A549 (cell line): ENCODE data around the gene TRAFD1. TPM values are rescaled to one million over a fixed set of nuclear protein-coding genes. Genes with fewer than 3 reads are reported as not detected.

Experiments
- ATAC-seq, 2 experiments: fragments of 200-7000 bp in 1 of 2; fragments of >200 bp in 1 of 2; cut with Nextera tagmentation in 1 of 2; cut with Tn5 transposase in 1 of 2; 3 replicates each; pipeline versions ENCODE4 v1.8.0 to v1.9.1; 2018 to 2020; ENCODE audit warnings: mild to moderate bottlenecking in 1 of 2, moderate library complexity in 1 of 2
- CTCF ChIA-PET: fragments of 300-600 bp; sonication (Branson Sonifier 250); formaldehyde crosslinking; extraction: SDS; loops from one replicate; lab custom pipeline; 2021; ENCODE audit warnings: antibody characterized with exemption, inconsistent platforms; lab: Yijun Ruan, JAX
- POLR2A ChIA-PET: fragments of 350-600 bp; formaldehyde crosslinking; extraction: SDS; loops from one replicate; lab custom pipeline; 2021; ENCODE audit warnings: antibody characterized with exemption, inconsistent platforms; lab: Yijun Ruan, JAX
- DNase-seq, 2 experiments: peaks; one replicate each; pipeline versions ENCODE4 v3.0.0 to v3.0.0-alpha.2; 2011 to 2016; ENCODE audit warnings: low read depth in 1 of 2, low spot score in 1 of 2
- FAIRE-seq: peaks from 2 replicates; lab custom pipeline; 2011; peaks lifted over from hg19 to GRCh38; lab: Jason Lieb, UNC
- H3K27ac ChIP-seq, 2 experiments: fragments of >200 bp; sonication (Bioruptor Twin); formaldehyde crosslinking; 3 replicates each; pipeline ENCODE4 v1.5.1; 2016 to 2017
- H3K4me1 ChIP-seq: fragments of >200 bp; sonication (Bioruptor Twin); formaldehyde crosslinking; 3 replicates; pipeline ENCODE4 v1.6.1; 2016
- H3K4me2 ChIP-seq: fragments of >200 bp; sonication (Bioruptor Twin); formaldehyde crosslinking; 3 replicates; pipeline ENCODE4 v1.6.1; 2016
- H3K4me3 ChIP-seq: fragments of >200 bp; sonication (Bioruptor Twin); formaldehyde crosslinking; 3 replicates; pipeline ENCODE4 v1.5.1; 2016
- H3K9me3 ChIP-seq: fragments of >200 bp; sonication (Bioruptor Twin); formaldehyde crosslinking; 3 replicates; pipeline ENCODE4 v1.6.1; 2016
- CHD2 ChIP-seq: fragments of 150-350 bp; IDR thresholded peaks from 2 replicates; pipeline ENCODE4 v1.6.1; 2014; ENCODE audit warnings: low read length; ENCODE audit not compliant: partially characterized antibody
- CHD4 ChIP-seq: fragments of 200-600 bp; sonication (generic); IDR thresholded peaks from 2 replicates; pipeline ENCODE4 v1.6.1; 2016; ENCODE audit warnings: antibody characterized with exemption, mild to moderate bottlenecking, borderline replicate concordance
- EHF ChIP-seq: fragments of 250-450 bp; sonication (Bioruptor Pico); IDR thresholded peaks from 2 replicates; pipeline ENCODE4 v1.5.0; 2020; ENCODE audit warnings: mild to moderate bottlenecking
- FOSB ChIP-seq: fragments of 250-450 bp; sonication (Bioruptor Pico); IDR thresholded peaks from 2 replicates; pipeline ENCODE4 v1.5.0; 2020; ENCODE audit warnings: mild to moderate bottlenecking, moderate library complexity
- FOXS1 ChIP-seq: fragments of 250-450 bp; sonication (Bioruptor Pico); IDR thresholded peaks from 2 replicates; pipeline ENCODE4 v1.5.0; 2020; ENCODE audit warnings: mild to moderate bottlenecking, moderate library complexity
- HDAC2 ChIP-seq: fragments of 200-600 bp; sonication (generic); IDR thresholded peaks from 2 replicates; pipeline ENCODE4 v1.6.1; 2016
- HEYL ChIP-seq: fragments of 250-450 bp; sonication (Bioruptor Pico); IDR thresholded peaks from 2 replicates; pipeline ENCODE4 v1.8.0; 2021; ENCODE audit warnings: mild to moderate bottlenecking, moderate library complexity
- MAFK ChIP-seq: fragments of 450-650 bp; IDR thresholded peaks from 2 replicates; pipeline ENCODE4 v1.6.1; 2014; ENCODE audit not compliant: partially characterized antibody
- MYC ChIP-seq: IDR thresholded peaks from 2 replicates; pipeline ENCODE4 v1.6.1; 2012; ENCODE audit warnings: mild to moderate bottlenecking, inconsistent platforms, low read length, improper control_type of control experiment, borderline replicate concordance
- NR3C1 ChIP-seq: fragments of >200 bp; sonication (Bioruptor Twin); formaldehyde crosslinking; IDR thresholded peaks from 3 replicates; pipeline ENCODE4 v1.6.1; 2017
- POLR2A ChIP-seq: IDR thresholded peaks from 2 replicates; pipeline ENCODE4 v1.6.1; 2012; ENCODE audit warnings: mild to moderate bottlenecking, low read length
- POLR2AphosphoS2 ChIP-seq: conservative IDR thresholded peaks from 2 replicates; pipeline ENCODE4 v1.6.1; 2012; ENCODE audit warnings: low read length, improper control_type of control experiment, inconsistent platforms
- RFX5 ChIP-seq: fragments of 450-650 bp; IDR thresholded peaks from 2 replicates; pipeline ENCODE4 v1.7.1; 2014; ENCODE audit warnings: antibody characterized with exemption, mild to moderate bottlenecking, moderate library complexity
- RNF2 ChIP-seq: fragments of 200-600 bp; sonication (generic); IDR thresholded peaks from 2 replicates; pipeline ENCODE4 v1.6.1; 2016; ENCODE audit warnings: low read depth, mild to moderate bottlenecking, antibody characterized with exemption, moderate library complexity, borderline replicate concordance
- SMC3 ChIP-seq: fragments of >200 bp; sonication (Bioruptor Twin); formaldehyde crosslinking; IDR thresholded peaks from 3 replicates; pipeline ENCODE4 v1.6.1; 2018; ENCODE audit warnings: inconsistent platforms
- TP53 ChIP-seq: fragments of 250-450 bp; sonication (Bioruptor Pico); IDR thresholded peaks from 2 replicates; pipeline ENCODE4 v1.5.0; 2021; ENCODE audit warnings: mild to moderate bottlenecking, moderate library complexity
- ZC3H11A ChIP-seq: fragments of 450-650 bp; IDR thresholded peaks from 2 replicates; pipeline ENCODE4 v1.6.1; 2014; ENCODE audit warnings: antibody characterized with exemption, mild to moderate bottlenecking
- ZFP36 ChIP-seq: fragments of 450-650 bp; IDR thresholded peaks from 2 replicates; pipeline ENCODE4 v1.6.1; 2014; ENCODE audit warnings: borderline replicate concordance; ENCODE audit not compliant: partially characterized antibody
- WGBS: methylation state at CpG from one replicate; pipeline ENCODE4 v1.1.6; 2017; ENCODE audit errors: missing lambda C conversion rate; 5-methylcytosine and 5-hydroxymethylcytosine counted together
- polyA plus RNA-seq, 4 experiments: library from polyadenylated mRNA; depleted of rRNA in 3 of 4; stranded (reverse); fragments of >200 nt; fragmentation: RNase III in 1 of 4; extraction: RNeasy Plus Mini Kit Qiagen cat#74134 plus additional on column Dnase treatment in 1 of 4; gene quantifications; 2 replicates in 3 of 4; 3 replicates in 1 of 4; pipeline ENCODE4 v1.2.3, GENCODE V29; 2011 to 2017
- TF ChIP-seq, protein P1 (sequence below): fragments of 200-600 bp; sonication (generic); IDR thresholded peaks from 2 replicates; pipeline ENCODE4 v1.6.1; 2016; ENCODE audit warnings: antibody characterized with exemption, mild to moderate bottlenecking, moderate library complexity
- TF ChIP-seq, protein P2 (sequence below): fragments of 250-450 bp; sonication (Bioruptor Pico); IDR thresholded peaks from 2 replicates; pipeline ENCODE4 v1.5.0; 2021; ENCODE audit warnings: mild to moderate bottlenecking, moderate library complexity, borderline replicate concordance

TRAFD1 gene
- polyA plus RNA-seq, 2 of the 4 experiments (the other 2 are of a cell fraction), result 23.3 to 41.1 TPM

DNA sequence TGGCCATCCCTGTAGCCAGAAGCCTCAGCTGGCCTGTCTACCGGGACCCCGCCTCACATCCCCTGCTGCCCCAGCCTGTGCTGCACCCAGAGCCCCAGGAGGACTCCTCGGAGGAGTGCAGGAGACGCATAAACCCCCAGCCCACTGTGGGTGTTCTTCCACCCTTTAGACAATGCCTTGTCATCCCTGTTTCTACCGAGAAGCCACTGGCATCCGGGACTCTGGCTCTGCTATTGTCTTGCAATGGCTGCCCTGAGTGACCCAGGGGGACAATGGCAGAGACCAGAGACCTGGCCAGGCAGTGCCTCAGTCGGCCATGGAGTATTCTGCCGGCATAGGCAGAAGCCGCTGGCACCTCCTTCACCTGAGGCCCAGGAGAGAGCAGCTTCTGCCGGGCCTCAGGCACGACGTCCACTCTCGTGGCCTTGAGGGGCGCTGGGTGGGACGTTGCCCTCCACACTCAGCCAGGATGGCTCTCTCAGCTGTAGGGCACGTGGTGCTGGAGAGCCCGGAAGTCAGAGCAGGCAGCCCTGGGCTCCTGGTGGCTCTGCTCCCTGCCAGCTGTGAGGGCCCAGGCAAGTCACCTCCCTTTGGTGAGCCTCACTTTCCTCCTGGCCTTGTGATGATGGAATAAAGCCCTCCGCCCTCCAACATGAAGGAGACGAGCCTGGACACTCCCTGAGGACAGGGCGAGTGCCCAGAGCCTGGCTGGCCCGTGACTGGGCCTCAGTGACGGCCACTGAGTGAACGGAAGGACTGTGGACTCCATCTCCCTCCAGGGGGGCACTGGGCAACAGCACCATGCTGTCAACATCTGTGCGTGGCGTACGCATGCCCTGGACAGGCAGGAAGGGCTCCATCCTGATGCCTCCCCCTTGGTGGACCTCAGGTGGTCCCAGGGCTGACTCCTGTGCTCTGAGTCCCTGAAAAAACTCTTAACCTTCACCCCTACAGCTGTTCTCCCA, 41.0 kb downstream of the TRAFD1 start:
- POLR2A ChIA-PET, result interaction anchor here (0.5 kb wide), 1 partner anchor 107 kb away, joined by 3 read pairs; no protein-coding TSS in a partner anchor
- no peak for ATAC-seq
- Histone ChIP-seq H3K4me1 (no peaks in the 10 kb centered on the region), H3K9me3 (no peaks in the 10 kb centered on the region), H3K27ac (no peak overlapping the region), H3K4me3 (no peak overlapping the region), H3K4me2 (no peak overlapping the region)
- no peak for FAIRE-seq
- WGBS, result 91% methylated on average over 15 of the region's 26 CpGs
- no peak for TF ChIP-seq POLR2A
- TF ChIP-seq MYC, result no peak
- no peak for TF ChIP-seq SMC3
- no peak for TF ChIP-seq ZFP36
- TF ChIP-seq CHD2, result no peak
- no peak for DNase-seq
- CTCF ChIA-PET, result interaction anchor here (1.2 kb wide), 1 partner anchor 37 kb away, joined by 3 read pairs; no protein-coding TSS in a partner anchor

DNA sequence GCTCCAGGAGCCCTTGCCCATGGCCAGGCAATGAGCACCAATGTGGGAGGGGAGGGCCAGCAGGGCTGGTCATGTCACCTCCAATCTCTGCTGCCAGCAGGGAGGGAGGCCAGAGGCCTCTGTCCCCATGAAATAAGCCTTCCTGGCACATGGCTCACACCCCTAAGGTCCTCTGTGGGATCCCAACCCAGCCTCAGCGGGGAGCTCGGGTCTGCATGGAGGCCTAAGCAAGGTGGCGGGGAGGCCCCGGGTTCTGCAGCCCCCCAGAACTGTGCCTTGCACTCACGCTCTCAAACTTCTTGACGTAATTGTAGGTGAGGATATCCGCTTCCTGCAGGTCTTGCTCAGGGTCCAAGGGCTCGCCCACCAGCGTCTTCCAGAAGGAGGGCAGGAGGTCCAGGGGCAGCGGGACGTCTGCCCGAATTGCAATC, 41.7 kb downstream of the TRAFD1 start:
- POLR2A ChIA-PET, result no interaction called here
- H3K27ac ChIP-seq, result no peak overlapping the region
- no peak for ATAC-seq
- TF ChIP-seq FOXS1, result no peak
- no peak for TF ChIP-seq TP53
- no peak for TF ChIP-seq NR3C1
- TF ChIP-seq RNF2, result no peak
- TF ChIP-seq, protein P1, sequence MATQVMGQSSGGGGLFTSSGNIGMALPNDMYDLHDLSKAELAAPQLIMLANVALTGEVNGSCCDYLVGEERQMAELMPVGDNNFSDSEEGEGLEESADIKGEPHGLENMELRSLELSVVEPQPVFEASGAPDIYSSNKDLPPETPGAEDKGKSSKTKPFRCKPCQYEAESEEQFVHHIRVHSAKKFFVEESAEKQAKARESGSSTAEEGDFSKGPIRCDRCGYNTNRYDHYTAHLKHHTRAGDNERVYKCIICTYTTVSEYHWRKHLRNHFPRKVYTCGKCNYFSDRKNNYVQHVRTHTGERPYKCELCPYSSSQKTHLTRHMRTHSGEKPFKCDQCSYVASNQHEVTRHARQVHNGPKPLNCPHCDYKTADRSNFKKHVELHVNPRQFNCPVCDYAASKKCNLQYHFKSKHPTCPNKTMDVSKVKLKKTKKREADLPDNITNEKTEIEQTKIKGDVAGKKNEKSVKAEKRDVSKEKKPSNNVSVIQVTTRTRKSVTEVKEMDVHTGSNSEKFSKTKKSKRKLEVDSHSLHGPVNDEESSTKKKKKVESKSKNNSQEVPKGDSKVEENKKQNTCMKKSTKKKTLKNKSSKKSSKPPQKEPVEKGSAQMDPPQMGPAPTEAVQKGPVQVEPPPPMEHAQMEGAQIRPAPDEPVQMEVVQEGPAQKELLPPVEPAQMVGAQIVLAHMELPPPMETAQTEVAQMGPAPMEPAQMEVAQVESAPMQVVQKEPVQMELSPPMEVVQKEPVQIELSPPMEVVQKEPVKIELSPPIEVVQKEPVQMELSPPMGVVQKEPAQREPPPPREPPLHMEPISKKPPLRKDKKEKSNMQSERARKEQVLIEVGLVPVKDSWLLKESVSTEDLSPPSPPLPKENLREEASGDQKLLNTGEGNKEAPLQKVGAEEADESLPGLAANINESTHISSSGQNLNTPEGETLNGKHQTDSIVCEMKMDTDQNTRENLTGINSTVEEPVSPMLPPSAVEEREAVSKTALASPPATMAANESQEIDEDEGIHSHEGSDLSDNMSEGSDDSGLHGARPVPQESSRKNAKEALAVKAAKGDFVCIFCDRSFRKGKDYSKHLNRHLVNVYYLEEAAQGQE, result no peak
- TF ChIP-seq SMC3, result no peak
- no peak for TF ChIP-seq ZC3H11A
- no peak for TF ChIP-seq FOSB (CRISPR knock-in tag)
- no peak for TF ChIP-seq RFX5
- TF ChIP-seq MAFK, result no peak
- no peak for TF ChIP-seq POLR2AphosphoS2
- no peak for TF ChIP-seq CHD4
- TF ChIP-seq, all 56 proteins: peak for 0
- no peak for FAIRE-seq
- CTCF ChIA-PET, result interaction anchor here (0.6 to 1.2 kb wide), 2 partner anchors 36 to 51 kb away, joined by 3 read pairs; no protein-coding TSS in a partner anchor
- Histone ChIP-seq H3K4me2 (no peak overlapping the region), H3K9me3 (no peaks in the 10 kb centered on the region), H3K4me1 (no peaks in the 10 kb centered on the region), H3K4me3 (no peak overlapping the region)
- DNase-seq, result no peak
- 92% methylated on average over 12 of the region's 12 CpGs for WGBS

DNA sequence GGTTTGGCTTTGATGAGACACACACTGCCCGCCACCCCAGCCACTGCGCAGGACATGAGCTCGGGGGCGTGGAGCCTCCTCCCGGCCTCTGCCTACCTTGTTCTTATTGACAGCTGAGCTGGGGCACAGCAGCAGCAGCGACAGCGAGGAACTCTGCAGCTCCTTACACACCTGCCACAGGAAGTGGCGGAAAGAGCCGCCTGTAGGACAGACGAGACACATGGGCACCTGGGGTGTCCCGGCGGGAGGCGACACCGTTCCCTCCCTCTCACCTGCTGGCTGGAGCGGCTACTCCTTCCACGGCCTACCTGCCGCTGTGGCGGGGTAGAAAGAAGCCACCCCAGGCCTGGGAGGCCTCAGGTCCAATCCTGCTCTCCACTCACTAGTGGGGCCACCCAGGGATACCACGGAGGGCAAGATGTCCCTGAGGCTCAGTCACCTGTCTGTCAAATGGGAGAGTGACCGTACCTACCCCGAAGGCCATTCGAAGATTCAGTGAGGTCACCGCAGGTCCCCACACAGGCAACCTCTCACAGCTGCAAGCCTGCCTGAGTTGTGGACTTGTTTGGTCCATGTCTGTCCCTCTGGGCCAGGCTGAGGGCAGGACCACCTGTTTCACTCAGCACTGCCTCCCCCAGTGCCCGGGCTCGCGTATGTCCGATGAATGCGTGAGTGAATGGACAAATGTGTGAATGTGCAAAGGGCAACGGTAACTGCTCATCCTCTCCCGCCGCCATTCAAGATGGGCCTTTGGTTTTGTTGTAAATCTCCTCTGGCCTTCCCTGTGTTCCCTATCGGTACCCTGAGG, 42.6 kb downstream of the TRAFD1 start:
- H3K9me3 ChIP-seq, result no peaks in the 10 kb centered on the region
- H3K4me3 ChIP-seq, result no peak overlapping the region
- no peak for TF ChIP-seq HDAC2
- TF ChIP-seq, protein P2, sequence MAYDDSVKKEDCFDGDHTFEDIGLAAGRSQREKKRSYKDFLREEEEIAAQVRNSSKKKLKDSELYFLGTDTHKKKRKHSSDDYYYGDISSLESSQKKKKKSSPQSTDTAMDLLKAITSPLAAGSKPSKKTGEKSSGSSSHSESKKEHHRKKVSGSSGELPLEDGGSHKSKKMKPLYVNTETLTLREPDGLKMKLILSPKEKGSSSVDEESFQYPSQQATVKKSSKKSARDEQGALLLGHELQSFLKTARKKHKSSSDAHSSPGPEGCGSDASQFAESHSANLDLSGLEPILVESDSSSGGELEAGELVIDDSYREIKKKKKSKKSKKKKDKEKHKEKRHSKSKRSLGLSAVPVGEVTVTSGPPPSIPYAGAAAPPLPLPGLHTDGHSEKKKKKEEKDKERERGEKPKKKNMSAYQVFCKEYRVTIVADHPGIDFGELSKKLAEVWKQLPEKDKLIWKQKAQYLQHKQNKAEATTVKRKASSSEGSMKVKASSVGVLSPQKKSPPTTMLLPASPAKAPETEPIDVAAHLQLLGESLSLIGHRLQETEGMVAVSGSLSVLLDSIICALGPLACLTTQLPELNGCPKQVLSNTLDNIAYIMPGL (CRISPR knock-in tag), result no peak
- TF ChIP-seq, protein P1, result no peak
- TF ChIP-seq HEYL, result no peak
- TF ChIP-seq SMC3, result no peak
- TF ChIP-seq ZFP36, result no peak
- TF ChIP-seq EHF (CRISPR knock-in tag), result no peak
- ATAC-seq, result no peak
- H3K27ac ChIP-seq, result no peak overlapping the region
- no peaks in the 10 kb centered on the region for H3K4me1 ChIP-seq
- H3K4me2 ChIP-seq, result no peak overlapping the region
- WGBS, result 91% methylated on average over 28 of the region's 32 CpGs
- DNase-seq, result no peak
- POLR2A ChIA-PET, result no interaction called here
- no peak for FAIRE-seq
- CTCF ChIA-PET, result interaction anchor here (0.6 kb wide), 1 partner anchor 50 kb away, joined by 3 read pairs; no protein-coding TSS in a partner anchor
